DOHH2 (cell line): Measurements from ENCODE around the gene ADAMTS15.

Experiments
- H3F3A ChIP-seq: fragments of 200-600 bp; sonication (generic), shearing (Covaris generic); 2 replicates; pipeline ENCODE4 v1.6.0; 2016; ENCODE audit warnings: antibody characterized with exemption, mild to moderate bottlenecking; ENCODE audit not compliant: control insufficient read depth, insufficient read depth
- H3K27ac ChIP-seq: fragments of 200-600 bp; sonication (generic); 2 replicates; pipeline ENCODE4 v1.5.1; 2014; ENCODE audit warnings: low read depth, mild to moderate bottlenecking, low read length, moderate library complexity
- H3K27me3 ChIP-seq: fragments of 200-600 bp; sonication (generic); 2 replicates; pipeline ENCODE4 v1.6.1; 2014; ENCODE audit warnings: mild to moderate bottlenecking, low read length, mixed read lengths; ENCODE audit not compliant: control insufficient read depth
- H3K36me3 ChIP-seq: fragments of 200-600 bp; sonication (generic); 2 replicates; pipeline ENCODE4 v1.6.1; 2014; ENCODE audit warnings: mild to moderate bottlenecking, low read length, moderate library complexity, mixed read lengths; ENCODE audit not compliant: control insufficient read depth
- H3K4me1 ChIP-seq: fragments of 200-600 bp; sonication (generic); 2 replicates; pipeline ENCODE4 v1.6.1; 2014; ENCODE audit warnings: mild to moderate bottlenecking, low read length, mixed read lengths; ENCODE audit not compliant: control insufficient read depth
- H3K4me2 ChIP-seq: fragments of 200-600 bp; sonication (generic); 2 replicates; pipeline ENCODE4 v1.6.0; 2014; ENCODE audit warnings: mild to moderate bottlenecking, low read length, moderate library complexity
- H3K4me3 ChIP-seq: fragments of 200-600 bp; sonication (generic); 2 replicates; pipeline ENCODE4 v1.5.1; 2014; ENCODE audit warnings: mild to moderate bottlenecking, low read length, mixed read lengths
- H3K79me2 ChIP-seq: fragments of 200-600 bp; sonication (generic); 2 replicates; pipeline ENCODE4 v1.6.1; 2014; ENCODE audit warnings: mild to moderate bottlenecking, low read length, mixed read lengths; ENCODE audit not compliant: control insufficient read depth
- H3K9me2 ChIP-seq: fragments of 200-600 bp; sonication (generic); replicated peaks from 2 replicates; pipeline ENCODE4 v1.6.1; 2014; ENCODE audit warnings: mild to moderate bottlenecking, low read length, mixed read lengths; ENCODE audit not compliant: control insufficient read depth
- H3K9me3 ChIP-seq: fragments of 200-600 bp; sonication (generic); 2 replicates; pipeline ENCODE4 v1.6.1; 2014; ENCODE audit warnings: antibody characterized with exemption, low read length, mixed read lengths; ENCODE audit not compliant: control insufficient read depth, insufficient read depth
- H4K20me1 ChIP-seq: fragments of 200-600 bp; sonication (generic); 2 replicates; pipeline ENCODE4 v1.6.0; 2014; ENCODE audit warnings: low read depth, mild to moderate bottlenecking, antibody characterized with exemption, low read length, moderate library complexity; ENCODE audit not compliant: control insufficient read depth, insufficient read depth
- EZH2phosphoT487 ChIP-seq: fragments of 200-600 bp; sonication (generic); IDR thresholded peaks from 2 replicates; pipeline ENCODE4 v1.6.1; 2017; ENCODE audit warnings: borderline replicate concordance, mild to moderate bottlenecking, antibody characterized with exemption, low read length, moderate library complexity, mixed read lengths
- TF ChIP-seq, protein P1 (sequence below): fragments of 200-600 bp; sonication (generic); IDR thresholded peaks from one replicate; pipeline ENCODE4 v1.5.1; 2014; ENCODE audit warnings: antibody characterized with exemption, mild to moderate bottlenecking, low read depth, low read length; ENCODE audit not compliant: poor library complexity, severe bottlenecking

The ADAMTS15 gene

DNA sequence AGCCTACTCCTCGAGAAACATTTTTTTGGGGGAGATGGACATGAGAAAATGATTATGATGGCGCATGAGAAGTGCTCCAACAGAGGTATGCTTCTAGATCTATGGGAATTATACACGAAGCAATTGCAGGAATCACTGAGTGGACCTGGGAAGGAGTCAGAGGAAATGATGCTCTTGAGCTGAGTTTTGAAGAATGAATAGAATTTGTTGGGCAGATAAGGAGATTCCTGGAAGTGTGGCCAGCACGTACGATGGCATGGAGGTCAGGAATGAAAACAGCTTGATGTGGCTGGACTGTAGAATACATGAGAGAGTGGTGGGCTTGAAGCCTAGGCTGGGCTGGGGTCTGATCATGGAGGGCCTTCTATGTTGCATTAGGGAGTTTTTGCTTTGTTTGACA, 31.7 kb downstream of the ADAMTS15 start:
- H3K4me3 ChIP-seq = no peak overlapping the region
- no peaks in the 10 kb centered on the region for H3K9me3 ChIP-seq
- H3K79me2 ChIP-seq = no peaks in the 10 kb centered on the region
- no peak for TF ChIP-seq EZH2phosphoT487
- TF ChIP-seq, protein P1, sequence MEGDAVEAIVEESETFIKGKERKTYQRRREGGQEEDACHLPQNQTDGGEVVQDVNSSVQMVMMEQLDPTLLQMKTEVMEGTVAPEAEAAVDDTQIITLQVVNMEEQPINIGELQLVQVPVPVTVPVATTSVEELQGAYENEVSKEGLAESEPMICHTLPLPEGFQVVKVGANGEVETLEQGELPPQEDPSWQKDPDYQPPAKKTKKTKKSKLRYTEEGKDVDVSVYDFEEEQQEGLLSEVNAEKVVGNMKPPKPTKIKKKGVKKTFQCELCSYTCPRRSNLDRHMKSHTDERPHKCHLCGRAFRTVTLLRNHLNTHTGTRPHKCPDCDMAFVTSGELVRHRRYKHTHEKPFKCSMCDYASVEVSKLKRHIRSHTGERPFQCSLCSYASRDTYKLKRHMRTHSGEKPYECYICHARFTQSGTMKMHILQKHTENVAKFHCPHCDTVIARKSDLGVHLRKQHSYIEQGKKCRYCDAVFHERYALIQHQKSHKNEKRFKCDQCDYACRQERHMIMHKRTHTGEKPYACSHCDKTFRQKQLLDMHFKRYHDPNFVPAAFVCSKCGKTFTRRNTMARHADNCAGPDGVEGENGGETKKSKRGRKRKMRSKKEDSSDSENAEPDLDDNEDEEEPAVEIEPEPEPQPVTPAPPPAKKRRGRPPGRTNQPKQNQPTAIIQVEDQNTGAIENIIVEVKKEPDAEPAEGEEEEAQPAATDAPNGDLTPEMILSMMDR = no peak
- H3K36me3 ChIP-seq = no peaks in the 10 kb centered on the region
- H3F3A ChIP-seq = no peaks in the 10 kb centered on the region
- H3K27ac ChIP-seq = no peak overlapping the region
- H3K4me2 ChIP-seq = no peak overlapping the region
- no peaks in the 10 kb centered on the region for H3K9me2 ChIP-seq
- H3K27me3 ChIP-seq = no peaks in the 10 kb centered on the region
- H4K20me1 ChIP-seq = no peaks in the 10 kb centered on the region
- H3K4me1 ChIP-seq = no peaks in the 10 kb centered on the region

DNA sequence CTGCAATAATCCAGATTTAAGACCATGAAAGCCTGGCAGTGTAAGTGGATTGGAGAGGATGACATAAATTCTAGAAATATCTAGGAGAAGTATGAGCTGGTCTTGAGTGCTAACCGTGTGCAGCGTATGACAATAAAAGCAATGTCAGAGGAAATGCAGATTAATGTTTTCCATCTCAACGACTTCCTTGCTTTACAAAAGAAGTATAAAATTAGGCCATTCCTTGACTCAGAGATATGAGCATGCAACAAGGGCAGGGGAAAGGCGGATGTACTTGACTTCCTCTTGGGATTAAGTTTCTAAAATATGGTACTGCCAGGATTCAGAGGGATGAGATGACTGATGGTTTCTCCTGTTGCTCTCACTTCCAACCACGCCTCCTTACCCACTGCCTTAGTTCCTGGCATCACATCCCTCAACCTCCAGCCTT, 32.3 kb downstream of the ADAMTS15 start:
- Histone ChIP-seq H3K27me3 (no peaks in the 10 kb centered on the region), H3K9me2 (no peaks in the 10 kb centered on the region), H4K20me1 (no peaks in the 10 kb centered on the region), H3K36me3 (no peaks in the 10 kb centered on the region), H3K4me2 (no peak overlapping the region), H3K79me2 (no peaks in the 10 kb centered on the region), H3K4me3 (no peak overlapping the region), H3K4me1 (no peaks in the 10 kb centered on the region), H3F3A (no peaks in the 10 kb centered on the region), H3K27ac (no peak overlapping the region), H3K9me3 (no peaks in the 10 kb centered on the region)
- no peak for TF ChIP-seq EZH2phosphoT487
- TF ChIP-seq, protein P1 = no peak

DNA sequence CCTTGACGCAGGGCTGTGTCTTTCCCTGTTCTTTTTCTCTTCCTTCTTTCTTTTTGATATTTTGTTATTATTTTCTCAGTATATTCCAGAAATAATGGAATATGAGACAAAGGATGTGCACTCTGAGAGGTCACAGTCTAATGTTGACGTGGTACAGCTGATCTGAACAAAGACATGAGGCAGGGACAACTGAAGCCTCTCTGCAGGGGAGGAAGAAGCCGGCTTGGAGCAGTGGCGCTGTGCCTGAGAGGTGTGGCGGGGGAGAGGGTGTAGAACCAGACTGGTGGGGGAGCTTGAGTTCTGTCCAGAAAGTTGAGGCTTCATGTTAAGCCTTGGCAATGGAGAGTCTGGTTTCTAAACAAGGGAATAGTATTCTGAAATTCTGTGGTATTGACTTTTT, 34.7 kb downstream of the ADAMTS15 start:
- Histone ChIP-seq H3K4me2 (no peak overlapping the region), H3K4me3 (no peak overlapping the region), H3F3A (no peaks in the 10 kb centered on the region), H3K36me3 (no peaks in the 10 kb centered on the region), H4K20me1 (no peaks in the 10 kb centered on the region), H3K79me2 (no peaks in the 10 kb centered on the region), H3K9me3 (no peaks in the 10 kb centered on the region), H3K4me1 (no peaks in the 10 kb centered on the region), H3K27ac (no peak overlapping the region), H3K9me2 (no peaks in the 10 kb centered on the region), H3K27me3 (no peaks in the 10 kb centered on the region)
- TF ChIP-seq EZH2phosphoT487 = no peak
- TF ChIP-seq, protein P1 = no peak

DNA sequence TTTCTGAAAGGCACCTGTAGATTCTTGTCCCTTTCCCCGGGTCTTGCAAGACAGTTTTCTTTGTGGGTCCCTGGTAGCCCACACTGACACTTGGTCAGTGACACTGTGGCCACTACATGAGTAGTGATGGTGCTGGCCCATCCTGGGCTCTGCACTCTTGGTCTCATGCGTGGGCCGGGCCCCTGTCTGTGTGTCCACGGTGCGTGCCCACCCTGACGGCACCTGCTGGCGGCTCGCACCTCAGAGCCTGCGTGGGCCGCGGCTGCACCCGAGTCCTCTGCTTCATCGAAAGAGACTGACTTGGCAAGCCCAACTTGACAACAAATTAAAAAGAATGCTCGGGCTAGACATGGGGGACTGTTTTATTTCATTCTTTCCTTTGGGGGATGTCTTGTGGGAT, 37.5 kb downstream of the ADAMTS15 start:
- no peaks in the 10 kb centered on the region for H3K9me3 ChIP-seq
- no peak overlapping the region for H3K4me2 ChIP-seq
- TF ChIP-seq EZH2phosphoT487 = no peak
- TF ChIP-seq, protein P1 = no peak
- no peak overlapping the region for H3K4me3 ChIP-seq
- no peaks in the 10 kb centered on the region for H3K4me1 ChIP-seq
- no peaks in the 10 kb centered on the region for H3K79me2 ChIP-seq
- H4K20me1 ChIP-seq = no peaks in the 10 kb centered on the region
- H3K9me2 ChIP-seq = no peaks in the 10 kb centered on the region
- H3F3A ChIP-seq = no peaks in the 10 kb centered on the region
- H3K27me3 ChIP-seq = 0 out of 2 replicates have a peak, but pooled peaks cover 2% of the 10 kb centered on the region
- no peaks in the 10 kb centered on the region for H3K36me3 ChIP-seq
- H3K27ac ChIP-seq = no peak overlapping the region
